SKM-1 (cell line): ENCODE data around the gene ELMO1.

Source experiments
- DNase-seq: peaks from one replicate; lab custom pipeline; 2025; ENCODE audit not compliant: unreplicated experiment; lab: John Stamatoyannopoulos, UW

ELMO1 gene

DNA sequence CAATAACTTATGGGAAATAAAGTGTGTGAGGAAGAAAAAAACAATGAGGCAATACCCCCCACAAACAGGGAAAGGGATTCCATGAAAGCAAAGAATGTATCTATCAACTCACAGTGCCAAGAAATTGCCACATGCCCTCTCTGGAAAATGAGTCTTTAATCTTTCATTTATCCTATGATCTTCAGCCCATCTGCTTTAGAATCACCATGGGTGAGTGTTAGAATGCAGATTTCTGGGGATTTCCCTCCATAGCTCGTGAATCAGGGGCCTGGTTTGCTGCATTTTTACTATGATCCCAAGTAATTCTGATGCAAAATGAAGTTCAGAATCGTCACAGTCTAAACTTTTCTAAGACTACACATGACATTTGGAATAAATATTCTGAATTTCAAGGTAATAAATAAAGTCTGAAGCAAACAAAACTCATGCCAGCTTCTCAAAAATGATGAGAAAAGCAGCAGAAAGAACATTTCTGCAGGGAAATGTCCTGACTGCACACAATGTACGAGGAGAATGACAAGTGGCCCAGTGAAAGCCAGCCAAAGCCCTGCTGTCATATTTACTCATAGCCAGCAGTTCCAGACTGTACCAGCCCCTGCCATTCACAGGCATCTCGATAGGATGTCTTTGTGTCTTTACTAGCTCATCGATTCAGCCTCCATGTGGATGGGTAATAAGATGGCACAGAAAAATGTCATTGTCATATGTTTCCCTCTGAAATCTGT, 167.1 kb downstream of the ELMO1 start:
- no peak for DNase-seq

GRCh38 chr7:37277513-37277912, 171.2 kb downstream of the ELMO1 start:
- no peak for DNase-seq

DNA sequence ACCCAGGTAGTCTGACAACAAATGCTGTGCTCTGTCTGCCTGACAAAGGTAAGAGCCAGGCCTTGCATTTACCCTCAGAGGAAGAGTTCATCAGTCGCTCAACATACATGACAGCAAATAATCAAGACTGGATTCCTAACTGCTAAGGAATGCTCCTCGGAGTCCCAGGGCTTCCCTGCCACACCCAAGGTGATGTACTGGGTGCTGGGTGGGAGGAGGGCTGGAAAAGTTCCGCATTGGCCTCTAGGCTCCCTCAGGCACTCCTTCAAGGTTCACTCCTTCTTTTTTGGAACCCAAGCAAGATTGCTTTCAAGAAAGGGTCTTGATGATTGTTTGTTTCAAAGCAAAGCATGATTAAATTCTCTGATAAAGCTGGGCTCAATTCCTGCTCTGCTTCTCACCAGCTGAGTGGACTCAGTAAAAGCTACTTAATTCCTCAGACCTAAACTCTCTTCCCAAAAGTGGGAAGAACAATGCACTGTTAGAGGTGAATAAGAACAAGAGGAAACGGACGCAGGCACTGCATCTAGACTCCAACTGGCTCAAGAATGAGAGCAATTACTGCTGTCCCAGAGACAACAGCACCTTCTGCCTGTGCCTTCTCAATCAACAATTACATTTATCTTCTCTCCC, 173.5 kb downstream of the ELMO1 start:
- no peak for DNase-seq

- no peak for DNase-seq
These were observed 174.8 kb downstream of the ELMO1 start for GRCh38 chr7:37273891-37274290.

- no peak for DNase-seq
These were observed 178.8 kb downstream of the ELMO1 start for GRCh38 chr7:37269711-37270508.

DNA sequence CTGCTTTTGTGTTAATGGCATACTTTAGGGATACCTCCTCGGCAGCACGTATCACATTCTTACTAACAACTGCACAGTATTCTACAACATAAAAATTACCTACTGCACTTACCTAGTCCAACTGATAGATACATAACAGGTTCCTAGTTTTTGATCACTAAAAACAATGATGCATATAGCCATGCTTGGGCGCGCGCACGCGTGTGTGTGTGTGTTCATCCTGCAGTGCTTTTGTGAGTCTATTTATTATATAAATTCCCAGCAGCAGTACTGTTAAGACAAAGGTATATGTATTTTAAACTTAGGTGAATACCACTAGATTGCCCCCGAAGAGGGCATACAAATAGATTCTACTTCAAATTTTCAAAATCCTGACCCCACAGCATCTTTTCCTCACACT, 181.4 kb downstream of the ELMO1 start:
- DNase-seq = no peak

DNA sequence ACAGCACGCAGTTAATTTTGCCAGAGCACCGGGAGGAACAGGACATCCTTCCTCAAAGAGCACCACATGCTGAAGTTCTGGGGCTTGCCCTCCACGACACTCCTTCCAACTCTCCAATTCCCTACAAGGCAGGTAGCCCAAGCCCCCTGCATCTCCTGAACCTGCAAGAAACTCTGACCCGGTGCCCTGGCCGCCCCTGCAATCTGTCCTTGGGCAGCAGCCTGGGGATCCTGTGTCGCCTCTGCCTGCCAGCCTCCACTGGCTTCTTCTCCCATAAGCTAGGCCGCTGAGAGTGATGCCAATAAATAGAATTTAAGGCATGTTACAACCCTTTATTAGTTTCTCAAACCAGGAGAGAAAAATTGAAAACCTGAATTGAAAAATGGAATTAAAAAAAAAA, 182.8 kb downstream of the ELMO1 start:
- DNase-seq = no peak

GRCh38 chr7:37265006-37265405, 183.7 kb downstream of the ELMO1 start:
- no peak for DNase-seq

DNA sequence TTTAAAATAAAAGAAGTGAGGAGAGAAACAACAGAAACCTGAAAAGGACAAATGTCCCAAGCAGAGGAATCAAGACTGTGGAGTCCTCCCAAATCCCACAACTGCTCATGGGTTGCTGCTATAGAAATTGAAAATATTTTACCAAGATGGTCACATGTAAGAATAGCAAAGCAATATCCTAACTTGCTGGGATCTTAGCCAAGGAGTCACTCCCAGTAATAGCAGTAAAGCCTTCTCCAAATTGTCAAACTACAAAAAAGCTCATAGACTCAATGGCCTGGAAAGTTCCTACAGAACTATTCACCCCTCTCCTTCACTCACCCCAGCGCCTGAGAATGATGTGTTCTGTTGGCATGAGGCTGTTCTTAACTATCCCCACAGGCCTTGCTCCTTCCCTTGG, 186.5 kb downstream of the ELMO1 start:
- DNase-seq = no peak

DNA sequence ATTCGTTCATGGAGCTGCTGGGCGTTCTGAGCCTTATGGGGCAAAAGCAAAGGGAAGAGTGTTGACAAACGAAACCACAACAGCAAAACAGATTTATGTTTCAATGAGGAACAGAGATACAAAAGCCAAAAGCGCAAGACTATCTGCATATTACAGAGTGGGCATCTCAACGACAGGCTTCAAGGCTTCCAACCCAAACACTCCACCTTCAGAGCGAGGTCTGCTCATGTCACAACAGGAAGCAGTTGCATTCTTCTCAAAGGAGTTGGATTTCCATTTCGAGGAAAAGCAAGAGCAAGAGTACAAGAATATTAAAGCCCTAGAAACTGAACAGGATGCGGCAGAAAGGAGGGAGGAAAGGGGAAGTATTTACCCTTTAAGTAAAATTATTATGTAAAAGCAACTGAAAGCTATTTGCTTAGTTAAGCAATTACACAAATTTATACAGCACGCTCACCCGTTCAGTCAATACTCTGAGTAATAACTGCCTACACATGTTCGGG, 189.3 kb downstream of the ELMO1 start:
- DNase-seq = no peak

GRCh38 chr7:37256631-37257030, 192.0 kb downstream of the ELMO1 start:
- no peak for DNase-seq

DNA sequence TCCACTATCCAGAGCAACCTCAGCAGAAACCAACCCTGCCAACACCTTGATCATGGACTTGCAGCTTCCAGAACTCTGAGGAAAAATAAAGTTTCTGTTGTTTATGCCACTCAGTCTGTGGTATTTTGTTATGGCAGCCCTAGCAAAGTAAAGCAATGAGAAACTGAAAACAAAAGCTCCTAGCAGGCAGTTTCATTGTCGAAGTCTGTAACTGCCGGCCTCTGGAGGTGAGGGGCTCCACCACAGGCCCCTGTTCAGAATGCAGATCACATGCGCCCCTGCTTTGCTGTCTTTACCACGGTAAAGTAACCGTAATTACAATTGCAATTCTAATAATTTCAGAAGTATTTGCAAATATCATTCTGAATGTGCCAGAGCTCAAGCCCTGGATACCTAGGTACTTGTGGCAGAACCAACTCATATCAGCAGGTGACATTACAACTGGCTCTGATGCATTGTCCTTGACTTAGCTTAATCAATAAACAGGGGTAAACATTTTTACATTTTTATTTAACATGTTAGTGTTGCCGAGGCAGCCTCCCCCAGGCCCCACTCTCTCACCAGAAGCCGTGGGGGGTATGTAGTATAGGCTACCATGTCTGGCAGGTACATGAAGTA, 193.2 kb downstream of the ELMO1 start:
- DNase-seq = no peak

DNA sequence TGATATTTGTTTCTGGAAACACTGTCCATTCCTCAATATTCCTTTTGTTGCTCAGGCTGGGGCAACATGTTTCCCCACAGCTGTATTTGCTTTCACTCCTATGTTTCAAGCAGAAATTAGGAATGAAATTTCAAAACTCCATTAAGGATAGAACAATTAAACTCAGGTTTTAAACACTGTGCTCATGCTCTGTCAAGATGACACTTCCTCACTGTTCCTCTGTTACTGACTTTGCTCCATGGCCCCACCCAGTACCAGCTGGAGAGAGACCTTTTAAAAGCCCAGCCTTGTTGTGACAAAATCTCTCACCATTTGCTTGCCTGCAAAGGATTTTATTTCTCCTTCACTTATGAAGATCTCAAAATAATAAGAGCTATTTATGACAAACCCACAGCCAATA, 197.4 kb downstream of the ELMO1 start:
- DNase-seq = no peak

DNA sequence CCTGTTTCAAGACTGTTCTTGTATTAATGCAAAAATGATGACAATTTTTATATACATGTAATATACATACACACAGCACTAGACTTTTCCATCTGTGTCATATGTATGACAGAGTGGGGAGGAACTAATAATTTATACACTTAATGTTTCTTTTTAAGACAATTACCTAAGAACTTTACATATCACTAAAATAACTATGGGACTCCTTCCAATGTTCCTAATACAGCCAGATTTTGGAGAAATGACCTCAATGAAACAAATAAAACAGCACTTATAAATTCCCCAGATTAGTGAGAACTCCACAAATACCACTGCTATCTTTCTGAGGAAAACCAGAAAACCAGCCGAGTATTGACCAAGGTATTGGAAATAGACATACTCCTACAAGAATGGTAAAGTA, 199.4 kb downstream of the ELMO1 start:
- no peak for DNase-seq

GRCh38 chr7:37248396-37248861, 200.2 kb downstream of the ELMO1 start:
- DNase-seq = no peak

- DNase-seq = no peak
These were observed 200.8 kb downstream of the ELMO1 start for GRCh38 chr7:37247861-37248260.

DNA sequence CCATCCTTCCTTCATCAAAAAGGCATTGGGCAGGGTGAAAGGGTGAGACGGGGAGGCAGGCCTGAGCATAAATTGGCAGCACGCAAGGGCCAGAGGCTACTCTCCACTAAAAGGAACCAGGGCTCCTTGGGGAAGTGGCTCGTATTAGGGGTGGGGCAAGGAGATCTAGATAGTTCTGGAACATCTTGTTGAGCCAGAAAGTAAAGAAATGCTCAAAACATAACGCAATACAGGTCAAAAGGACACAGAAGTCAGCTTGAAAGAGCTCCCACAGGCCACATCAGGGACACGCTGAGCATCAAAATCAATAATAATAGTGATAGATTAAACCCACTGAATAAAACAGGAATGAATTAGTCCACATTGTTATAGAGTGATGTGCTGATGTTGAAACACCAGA, 203.1 kb downstream of the ELMO1 start:
- DNase-seq = no peak

- no peak for DNase-seq
These were observed 211.8 kb downstream of the ELMO1 start for GRCh38 chr7:37236906-37237305.

GRCh38 chr7:37235813-37236212, 212.9 kb downstream of the ELMO1 start:
- DNase-seq = no peak

GRCh38 chr7:37234928-37235327, 213.7 kb downstream of the ELMO1 start:
- no peak for DNase-seq

GRCh38 chr7:37234334-37234733, 214.3 kb downstream of the ELMO1 start:
- no peak for DNase-seq
